Measurements from ENCODE around the gene LRRC7.

- TF ChIP-seq CTCF (conservative IDR thresholded peaks at IDR 0.05; ENCODE audit: low read depth, low read length), result no peak
- TF ChIP-seq EZH2 (IDR thresholded peaks at IDR 0.05; ENCODE audit: borderline replicate concordance, low read depth, low read length, poor library complexity, severe bottlenecking), result no peak
These were observed 525.7 kb downstream of the LRRC7 start for GRCh38 chr1:70093250-70093975.
